ENCODE data around the gene LEO1.

GRCh38 chr15:51932161-51932560 is 39.4 kb downstream of the LEO1 start:
- no peak for TF ChIP-seq POLR2AphosphoS5 (IDR thresholded peaks at IDR 0.05)
- TF ChIP-seq, protein P1, sequence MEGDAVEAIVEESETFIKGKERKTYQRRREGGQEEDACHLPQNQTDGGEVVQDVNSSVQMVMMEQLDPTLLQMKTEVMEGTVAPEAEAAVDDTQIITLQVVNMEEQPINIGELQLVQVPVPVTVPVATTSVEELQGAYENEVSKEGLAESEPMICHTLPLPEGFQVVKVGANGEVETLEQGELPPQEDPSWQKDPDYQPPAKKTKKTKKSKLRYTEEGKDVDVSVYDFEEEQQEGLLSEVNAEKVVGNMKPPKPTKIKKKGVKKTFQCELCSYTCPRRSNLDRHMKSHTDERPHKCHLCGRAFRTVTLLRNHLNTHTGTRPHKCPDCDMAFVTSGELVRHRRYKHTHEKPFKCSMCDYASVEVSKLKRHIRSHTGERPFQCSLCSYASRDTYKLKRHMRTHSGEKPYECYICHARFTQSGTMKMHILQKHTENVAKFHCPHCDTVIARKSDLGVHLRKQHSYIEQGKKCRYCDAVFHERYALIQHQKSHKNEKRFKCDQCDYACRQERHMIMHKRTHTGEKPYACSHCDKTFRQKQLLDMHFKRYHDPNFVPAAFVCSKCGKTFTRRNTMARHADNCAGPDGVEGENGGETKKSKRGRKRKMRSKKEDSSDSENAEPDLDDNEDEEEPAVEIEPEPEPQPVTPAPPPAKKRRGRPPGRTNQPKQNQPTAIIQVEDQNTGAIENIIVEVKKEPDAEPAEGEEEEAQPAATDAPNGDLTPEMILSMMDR (IDR thresholded peaks at IDR 0.05), result no peak
